ENCODE data around the gene AADAT. TPM values are rescaled to one million over a fixed set of nuclear protein-coding genes. Genes with fewer than 3 reads are reported as not detected.

The AADAT gene
- total and polyA plus RNA-seq, 2 of the 8 experiments (the other 6 are each of a cell fraction or from before 2014, with no cell fraction given): 6.1 to 7.7 TPM

- TF ChIP-seq CHD7 (IDR thresholded peaks at IDR 0.05; ENCODE audit: insufficient replicate concordance, low read length): no peak
- TF ChIP-seq YY1 (IDR thresholded peaks at IDR 0.05; ENCODE audit: low read depth, low read length): no peak
- no peak for TF ChIP-seq MAX (IDR thresholded peaks at IDR 0.05)
- no peak for TF ChIP-seq NRF1 (IDR thresholded peaks at IDR 0.05; ENCODE audit: low read depth, low read length)
- no peak for TF ChIP-seq E2F6 (IDR thresholded peaks at IDR 0.05)
- TF ChIP-seq ZNF274 (IDR thresholded peaks at IDR 0.05; ENCODE audit: borderline replicate concordance, extremely low read depth, low read length): no peak
- no peak for TF ChIP-seq CTCF (IDR thresholded peaks at IDR 0.05; ENCODE audit: control extremely low read depth in 1 of 3, insufficient read depth in 1 of 3, low read depth in 1 of 3, low read length in 3 of 3)
These were observed 36.8 kb downstream of the AADAT start (continued) for GRCh38 chr4:170052919-170053318.

Measured in H1 (cell line).